NCI-H524 treated with DMSO at 0.1 percent for 48 hours (cell line): ENCODE data around the gene PARD3.

ENCODE experiments used
- DNase-seq: peaks from one replicate; lab custom pipeline; 2025; lab: John Stamatoyannopoulos, UW

PARD3 gene

DNA sequence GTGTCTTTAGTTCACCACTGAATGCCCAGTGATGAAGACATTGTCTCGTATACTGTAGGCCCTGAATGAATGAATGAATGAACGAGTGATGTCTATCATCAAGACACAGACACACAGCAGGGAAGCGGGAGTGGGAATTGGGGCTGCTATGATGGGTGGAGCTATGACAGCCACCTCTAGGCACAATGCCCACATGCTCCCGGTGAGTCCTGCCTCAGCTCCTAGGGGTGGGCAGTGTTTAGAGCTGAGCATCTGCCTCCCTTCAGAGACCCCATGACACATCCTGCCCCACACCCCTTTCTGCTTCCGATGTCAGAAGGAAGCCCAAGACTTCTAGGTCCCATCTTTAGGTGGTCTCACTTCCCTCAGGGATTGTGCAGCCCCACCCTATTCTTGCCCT, 714.1 kb downstream of the PARD3 start:
- DNase-seq, result no peak

DNA sequence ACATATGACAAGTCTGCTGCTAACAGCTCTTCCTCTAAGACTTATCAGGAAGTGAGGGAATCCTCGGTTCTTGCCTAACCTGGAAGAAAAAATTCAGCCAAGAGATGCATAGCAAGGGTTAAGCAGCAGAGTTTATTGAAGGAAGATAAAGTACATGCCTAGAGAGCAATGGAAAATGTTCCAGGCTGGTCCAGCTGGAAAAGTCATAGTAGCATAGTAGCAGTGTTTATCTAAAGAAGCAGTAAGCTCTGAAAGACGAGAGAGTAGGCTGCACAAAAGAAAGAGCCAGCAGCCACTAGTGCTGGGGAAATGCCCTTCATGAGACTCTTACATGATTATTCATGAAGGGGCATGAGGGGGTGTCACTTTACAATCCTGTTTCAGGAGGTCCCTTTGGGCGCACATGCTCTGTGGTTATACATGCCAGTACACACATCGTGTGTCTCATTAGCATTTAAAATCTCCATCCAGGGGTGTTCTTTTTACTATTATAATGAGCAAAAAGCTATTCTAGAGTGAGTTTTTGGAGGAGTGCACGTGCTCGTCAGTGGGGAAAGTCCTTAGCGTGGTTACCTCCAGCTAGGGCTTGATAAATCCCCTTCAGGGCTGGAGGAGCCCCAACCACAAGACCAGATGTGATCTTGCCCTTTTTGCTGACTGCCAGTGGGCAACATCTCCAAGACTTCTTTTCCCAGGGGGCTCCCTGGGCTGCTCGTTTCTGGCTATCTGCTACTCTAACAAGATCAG, 716.1 kb downstream of the PARD3 start:
- no peak for DNase-seq

DNA sequence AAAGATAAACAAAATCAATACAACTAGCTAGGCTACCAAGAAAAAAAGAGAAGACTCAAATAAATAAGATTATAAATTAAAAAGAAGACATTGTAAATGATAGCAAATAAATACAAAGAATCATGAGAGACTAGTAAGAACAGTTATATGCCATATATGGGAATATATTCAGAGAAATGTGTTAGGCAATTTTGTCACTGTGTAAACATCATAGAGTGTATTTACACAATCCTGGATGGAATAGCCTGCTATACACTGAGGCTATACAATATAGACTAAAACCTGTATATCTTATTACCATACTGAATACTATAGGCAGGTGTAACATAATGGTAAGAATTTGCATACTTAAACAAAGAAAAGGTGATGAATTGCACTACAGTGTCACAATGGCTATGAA, 717.4 kb downstream of the PARD3 start:
- DNase-seq, result no peak

DNA sequence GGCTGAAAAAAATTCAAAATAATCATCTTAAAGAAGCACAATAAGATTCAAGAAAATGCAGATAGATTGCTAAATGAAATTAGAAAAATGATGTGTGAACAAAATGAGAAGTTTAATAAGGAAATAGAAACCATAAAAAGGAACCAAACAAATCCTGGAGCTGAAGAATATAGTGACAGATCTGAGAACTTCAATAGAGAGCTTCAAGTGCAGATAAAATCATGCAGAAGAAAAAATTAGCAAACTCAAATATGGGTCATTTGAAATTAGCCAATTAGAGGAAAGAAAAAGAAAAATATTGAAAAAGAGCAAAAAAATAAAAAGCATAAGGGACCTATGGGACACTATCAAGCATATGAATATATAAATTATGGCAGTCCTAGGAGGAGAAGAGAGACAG, 720.1 kb downstream of the PARD3 start:
- DNase-seq, result no peak

DNA sequence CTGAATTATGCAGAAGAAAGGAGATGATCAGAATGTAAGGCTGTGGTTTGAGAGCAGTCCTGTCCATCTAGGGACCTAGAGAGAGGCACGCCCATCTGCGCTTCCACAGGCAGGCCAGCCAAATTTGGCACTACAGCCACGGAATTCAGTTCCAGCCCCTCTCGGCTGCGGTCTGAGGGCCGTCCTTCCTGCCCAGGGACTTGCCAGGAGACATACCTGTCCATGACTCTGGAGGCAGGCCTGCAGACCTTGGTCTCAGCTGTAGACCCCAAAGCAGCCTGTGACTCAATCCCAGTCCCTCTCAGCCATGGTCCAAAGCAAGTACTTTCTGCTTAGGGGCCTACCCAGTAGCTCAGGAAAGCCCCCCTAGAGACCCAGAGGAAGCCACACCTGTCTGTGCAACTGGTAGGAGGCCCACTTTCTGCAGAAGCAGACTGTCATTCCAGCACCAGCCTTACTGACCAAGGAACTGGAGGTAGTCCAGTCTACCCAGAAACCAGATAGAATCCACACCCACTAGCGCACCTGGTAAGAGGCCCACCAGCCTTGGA, 720.9 kb downstream of the PARD3 start:
- DNase-seq, result no peak

DNA sequence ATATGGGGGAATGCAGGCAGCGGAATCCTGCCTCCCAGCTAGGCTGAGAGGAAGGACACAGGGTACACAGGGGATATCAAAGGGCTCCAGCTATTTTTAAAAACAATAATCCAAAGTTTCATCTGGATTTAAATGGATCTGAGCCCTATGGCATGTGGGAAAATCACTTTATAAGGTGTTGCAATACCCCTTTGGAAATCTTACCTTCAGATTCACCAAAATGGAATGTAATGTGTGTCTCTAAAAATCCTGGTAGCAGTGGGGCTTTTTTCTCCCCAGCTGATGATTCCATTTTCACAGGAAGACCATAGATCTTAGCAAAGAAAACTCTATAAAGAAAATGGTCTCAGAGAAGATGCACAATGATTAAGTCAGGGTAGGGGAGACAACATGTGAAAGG, 722.2 kb downstream of the PARD3 start:
- DNase-seq, result no peak

DNA sequence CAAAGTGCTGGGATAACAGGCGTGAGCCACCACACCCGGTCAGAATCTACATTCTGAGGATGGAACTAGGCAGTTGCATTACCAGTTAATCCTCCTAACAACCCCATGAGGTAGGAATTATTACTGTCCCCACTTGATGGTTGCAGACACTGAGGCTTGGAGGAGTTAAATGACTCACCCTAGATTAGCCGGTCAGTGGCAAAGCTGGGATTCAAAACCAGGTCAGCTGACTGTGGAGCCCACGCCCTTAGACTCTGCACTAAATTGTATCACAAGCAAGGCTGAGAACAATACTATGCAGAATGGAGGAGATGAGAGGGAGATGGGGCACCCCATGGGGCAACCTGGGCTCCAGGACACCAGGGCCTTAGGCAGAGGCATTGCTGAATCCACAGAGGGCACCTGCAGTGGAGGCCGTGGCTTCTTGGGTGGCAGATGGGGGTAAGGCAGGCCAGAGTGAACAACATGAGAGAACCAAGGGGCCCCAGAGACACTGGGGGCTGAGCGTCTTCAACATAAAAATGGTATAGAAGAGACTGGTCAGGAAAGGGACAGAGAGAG, 723.4 kb downstream of the PARD3 start:
- no peak for DNase-seq

DNA sequence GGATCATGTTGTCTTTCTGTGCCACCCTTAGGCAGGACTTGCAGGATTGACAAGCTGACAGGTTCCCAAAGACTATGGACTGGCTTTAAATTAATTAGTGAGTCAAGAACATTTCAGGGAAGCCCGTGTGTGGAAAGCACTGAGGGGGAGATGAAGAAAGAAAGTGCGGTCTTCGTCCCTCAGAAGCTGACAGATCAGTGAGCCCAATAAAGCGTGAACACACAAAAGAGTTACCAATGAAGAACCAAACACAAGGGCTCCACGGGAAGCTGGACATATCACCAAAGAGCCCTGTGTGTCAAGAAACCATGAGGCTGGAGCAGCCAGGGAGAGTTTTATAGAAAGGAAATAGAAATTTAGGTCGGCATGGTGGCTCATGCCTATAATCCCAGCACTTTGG, 725.8 kb downstream of the PARD3 start:
- DNase-seq, result no peak

DNA sequence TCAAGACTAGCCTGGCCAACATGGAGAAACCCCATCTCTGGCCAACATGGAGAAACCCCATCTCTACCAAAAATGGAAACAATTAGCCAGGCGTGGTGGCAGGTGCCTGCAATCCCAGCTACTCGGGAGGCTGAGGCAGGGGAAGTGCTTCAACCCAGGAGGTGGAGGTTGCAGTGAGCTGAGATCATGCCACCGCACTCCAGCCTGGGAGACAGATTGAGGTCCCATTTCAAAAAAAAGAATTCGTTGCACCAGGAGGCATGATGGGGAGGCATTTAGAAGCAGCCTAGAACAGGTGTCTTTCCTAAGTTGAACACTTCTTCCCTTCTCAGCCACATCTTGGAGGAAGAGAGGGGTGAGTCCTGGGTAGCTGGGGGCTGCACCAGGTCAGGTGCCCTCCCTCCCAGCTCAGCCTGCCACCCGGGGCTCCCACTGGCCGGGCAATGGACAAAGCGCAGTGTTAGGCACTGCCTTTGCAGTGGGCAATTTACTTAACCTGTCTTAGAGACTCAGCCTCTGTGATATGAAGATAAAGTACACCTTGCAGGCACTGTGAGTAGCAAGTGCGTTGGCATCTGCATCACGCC, 726.8 kb downstream of the PARD3 start:
- no peak for DNase-seq

DNA sequence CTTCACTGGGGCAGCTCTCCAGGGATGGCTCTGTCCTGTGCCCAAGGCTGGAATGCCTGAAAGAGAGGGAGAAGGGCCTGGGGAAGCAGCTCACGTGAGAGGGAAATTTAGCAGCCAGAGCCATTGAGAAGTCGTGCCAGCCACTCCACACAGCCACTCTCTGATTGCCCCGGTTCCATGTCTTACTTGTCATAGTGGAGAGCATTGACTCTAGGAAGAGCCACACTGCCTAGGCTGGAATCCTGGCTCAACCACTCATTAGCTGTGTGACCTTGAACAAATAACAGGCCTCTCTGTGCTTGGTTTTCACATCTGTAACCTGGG, 728.0 kb downstream of the PARD3 start:
- DNase-seq, result no peak

DNA sequence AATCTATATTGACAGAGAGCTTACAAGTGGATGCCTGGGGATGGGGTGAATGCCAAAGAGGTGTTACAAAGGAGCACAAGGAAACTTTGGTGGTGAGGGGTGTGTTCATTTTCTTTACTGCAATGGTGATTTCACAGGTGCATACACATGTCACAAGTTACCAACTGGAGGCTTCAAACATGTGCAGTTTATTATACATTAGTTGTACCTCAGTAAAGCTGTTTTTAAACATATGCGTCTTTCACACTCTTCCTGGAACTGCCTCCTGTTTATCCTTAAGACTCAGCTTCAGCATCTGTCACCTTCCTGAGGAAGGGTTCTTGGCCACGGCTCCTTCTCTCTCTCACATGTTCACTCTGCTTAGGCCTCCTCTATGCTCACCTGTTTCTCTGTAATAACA, 731.5 kb downstream of the PARD3 start:
- DNase-seq, result no peak

DNA sequence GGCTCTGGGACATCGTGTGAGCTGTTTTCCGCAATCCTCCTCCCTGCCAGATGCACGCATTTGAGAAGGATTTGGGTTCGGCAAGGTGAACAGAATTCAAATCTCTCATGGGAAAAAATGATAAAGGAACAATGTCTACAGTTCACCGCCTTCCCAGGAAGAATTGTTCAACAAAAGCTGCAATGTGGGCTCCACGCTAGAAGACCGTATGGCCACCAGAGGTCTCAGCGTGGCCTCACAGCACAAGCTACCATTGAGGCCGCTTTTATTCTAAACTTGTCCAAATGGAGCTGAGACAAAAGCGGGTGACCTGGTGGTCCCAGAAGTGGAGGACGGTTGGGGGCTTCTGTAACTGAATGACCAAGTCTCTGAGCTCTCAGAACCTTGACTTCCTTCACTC, 733.1 kb downstream of the PARD3 start:
- no peak for DNase-seq

DNA sequence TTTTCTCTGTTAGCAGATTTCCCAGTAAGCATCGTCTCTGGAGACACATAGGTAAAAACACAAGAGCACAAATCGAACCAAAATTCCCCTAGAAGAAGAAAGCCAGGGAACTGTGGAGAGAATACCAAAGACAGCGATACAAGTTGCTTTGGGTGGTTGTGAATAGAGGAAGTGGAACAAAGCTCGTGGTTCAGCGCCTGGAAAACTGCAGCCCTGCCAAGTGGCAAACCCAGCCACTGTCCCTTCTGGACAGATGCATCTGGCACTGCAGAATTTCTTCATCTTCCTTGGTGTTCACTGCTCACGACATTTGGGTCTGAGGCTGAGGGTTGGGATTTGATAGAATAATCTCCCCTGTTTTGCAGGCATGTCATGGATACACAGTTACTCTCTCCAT, 733.8 kb downstream of the PARD3 start:
- no peak for DNase-seq

DNA sequence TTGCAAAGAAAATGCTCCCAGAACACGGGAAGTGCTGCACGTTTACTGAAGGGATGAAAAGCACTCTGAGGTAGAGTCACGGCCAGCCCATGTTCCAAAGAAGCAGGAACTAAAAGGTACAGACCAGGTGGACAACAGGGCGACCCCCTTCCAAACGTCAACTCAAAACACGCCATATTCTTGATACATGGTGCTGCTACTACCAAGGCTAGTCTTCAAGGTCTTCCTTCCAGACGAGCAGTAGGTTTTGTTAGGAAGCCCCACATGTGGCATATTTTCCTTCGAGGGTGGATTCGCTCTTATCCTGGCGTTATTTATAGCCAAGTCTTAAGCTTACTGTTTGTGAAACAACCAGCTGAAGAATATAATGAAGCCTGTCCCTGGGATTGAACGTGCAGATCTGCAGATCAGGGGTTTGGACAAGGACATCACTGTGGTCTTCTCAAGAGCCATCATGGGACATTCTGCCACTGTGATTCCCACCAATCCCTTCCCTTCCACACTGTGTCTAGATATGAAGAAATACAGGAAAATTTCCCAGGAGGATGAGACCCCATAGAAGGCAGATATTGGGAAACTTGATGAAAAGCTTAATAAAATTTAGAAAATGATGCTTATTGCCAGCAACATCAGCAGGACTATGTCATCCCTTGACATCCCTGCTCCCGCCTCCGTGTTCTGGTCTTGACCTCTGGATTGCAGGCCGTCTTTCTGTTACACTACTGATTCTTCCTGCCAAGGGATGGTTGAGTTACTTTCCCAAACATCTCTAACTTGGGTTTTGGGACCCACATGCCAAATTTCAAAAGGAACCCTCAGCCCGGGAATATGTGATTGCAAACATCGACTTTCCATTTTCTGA, 734.4 kb downstream of the PARD3 start:
- no peak for DNase-seq

DNA sequence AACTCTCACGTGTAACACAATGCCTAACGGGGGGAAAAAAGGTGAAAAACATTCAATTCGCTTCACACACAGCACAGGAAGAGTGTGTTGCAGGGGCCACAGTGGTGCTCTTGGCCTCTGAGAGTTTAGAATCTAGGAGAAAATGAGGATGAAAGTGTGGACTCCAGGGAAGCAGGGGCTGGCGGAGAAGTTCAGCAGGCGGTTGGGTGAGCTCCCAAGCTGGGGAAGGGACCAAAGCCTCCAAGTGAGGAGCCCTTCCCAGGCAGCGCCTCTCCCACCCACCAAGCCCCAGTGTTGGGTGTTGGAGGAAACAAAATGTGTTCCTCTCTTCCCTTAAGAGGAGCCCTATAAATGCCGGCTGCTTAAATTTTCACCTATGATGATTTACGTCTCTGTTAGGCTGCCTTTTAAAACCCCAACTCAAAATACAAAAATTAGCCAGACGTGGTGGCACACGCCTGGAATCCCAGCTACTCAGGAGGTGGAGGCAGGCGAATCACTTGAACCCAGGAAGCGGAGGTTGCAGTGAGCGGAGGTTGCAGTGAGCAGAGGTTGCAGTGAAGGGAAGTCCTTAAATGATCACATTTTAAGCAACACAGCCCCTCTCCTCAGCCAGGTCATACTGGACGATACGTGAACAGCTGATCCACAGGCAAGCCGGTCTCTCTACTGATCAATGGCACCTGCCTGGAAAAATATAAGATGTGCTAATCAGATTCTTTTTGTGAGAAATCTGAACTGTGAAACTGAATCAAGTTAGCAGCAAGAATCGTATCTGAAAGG, 735.2 kb downstream of the PARD3 start:
- no peak for DNase-seq

DNA sequence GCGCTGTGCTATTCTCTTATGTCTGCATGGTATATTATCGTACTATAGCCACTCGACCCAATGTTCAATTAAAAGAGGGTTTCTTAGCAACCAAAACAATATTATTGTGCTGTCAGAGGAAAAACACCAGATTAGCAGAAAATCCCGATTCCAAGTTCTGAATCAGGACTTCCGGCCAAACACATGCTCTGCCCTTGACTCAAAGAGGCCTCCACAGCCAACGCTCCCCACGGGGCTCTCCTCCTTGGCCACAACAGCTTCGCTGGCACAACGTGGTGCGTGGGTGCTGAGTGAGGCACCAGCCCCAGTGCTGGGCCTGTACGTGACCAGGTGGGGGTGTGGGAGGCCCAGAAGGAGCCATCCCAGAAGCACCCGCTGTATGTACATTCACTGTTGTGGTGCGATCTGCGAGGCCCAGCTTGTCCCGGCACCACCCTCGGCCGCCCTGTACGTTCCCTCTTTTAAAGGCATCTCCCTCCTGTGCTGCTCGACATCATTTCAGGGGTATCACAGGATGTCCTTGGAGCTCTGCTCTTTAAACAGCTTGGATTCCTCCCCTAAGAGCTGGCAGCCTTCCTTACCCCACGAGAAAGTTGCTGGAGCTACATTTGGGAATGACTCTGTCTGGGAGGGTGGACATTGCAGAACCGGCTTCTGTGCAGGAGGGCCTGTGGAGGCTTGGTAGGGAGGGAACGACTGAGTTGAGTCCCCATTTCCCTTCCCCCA, 736.2 kb downstream of the PARD3 start:
- DNase-seq, result no peak

DNA sequence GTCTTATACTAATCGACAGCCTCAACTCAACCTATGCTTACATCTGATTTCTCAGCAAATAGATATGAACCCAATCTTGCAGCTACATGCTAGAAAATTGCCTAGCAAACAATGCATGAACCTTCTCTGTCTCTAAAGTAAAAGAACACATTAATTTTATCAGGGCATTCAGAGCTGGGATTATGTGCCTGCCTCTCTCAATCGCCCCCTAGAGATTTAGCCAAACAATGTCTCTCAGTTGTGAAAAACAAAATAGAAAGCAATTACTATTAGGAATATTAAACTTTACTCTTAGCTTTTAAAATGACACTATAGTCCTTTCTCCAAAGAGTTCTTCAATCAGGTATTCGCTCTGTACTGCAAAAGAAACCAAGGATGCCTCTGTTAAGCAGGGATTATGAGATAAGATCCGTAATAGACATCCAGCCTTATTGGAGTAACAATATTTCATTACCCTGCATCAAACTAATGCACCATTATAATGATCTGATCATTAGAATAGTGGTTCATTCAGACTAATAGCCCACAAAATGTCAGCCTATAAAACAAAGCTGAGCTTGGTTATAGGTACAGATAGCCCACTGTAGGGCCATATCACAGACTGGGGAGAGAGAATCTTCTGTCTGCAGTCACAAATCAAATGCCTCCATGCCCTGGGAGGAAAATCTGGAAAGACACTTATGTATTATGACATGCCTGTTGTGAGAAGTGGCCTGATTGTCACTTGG, 736.9 kb downstream of the PARD3 start:
- DNase-seq, result no peak

DNA sequence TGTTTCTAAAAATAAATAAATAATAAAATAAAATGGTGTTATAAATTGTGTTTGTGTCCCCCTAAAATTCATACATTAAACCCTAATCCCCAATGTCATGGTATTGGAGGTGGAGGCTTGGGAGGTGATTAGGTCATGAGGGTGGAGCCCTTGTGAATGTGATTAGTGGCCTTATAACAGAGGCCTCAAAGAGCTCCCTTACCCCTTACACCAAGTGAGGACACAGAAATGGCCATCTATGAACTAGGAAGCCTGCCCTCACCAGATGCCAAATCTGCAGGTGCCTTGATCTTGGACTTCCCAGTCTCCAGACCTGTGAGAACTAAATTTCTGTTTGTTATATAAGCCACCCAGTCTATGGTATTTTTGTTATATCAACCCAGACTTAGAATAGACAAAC, 738.7 kb downstream of the PARD3 start:
- no peak for DNase-seq

DNA sequence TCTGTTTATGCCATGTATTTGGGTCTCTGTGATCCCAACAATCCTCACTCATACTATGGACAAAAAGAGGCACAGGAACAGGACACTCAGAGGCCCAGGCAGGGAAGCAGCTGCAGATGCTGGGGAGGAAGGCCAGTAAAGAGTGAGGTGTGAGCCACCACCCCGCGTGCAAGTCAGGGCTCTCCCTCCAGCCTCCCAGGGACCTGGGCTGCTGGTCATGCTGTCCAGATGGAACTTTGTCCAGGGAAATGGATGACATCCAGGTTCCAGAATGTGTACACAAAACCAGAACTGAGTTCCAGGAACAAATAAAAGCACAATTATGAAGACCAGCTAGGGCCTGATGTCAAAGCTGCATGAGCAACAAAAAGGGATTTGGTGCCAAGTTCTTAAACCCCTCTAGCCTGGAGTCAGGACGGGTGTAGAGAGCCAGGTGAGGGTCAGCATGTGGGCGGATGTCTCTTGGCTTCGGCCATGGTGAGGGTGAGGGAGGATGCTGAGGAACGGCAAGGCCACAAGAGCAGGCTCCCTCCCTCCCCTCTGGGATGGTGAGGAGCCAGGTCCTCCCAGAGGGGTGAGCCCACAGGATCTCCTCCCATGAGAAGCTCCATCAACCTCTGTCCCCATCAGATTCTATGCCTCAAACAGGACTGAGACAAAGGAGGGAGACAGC, 739.7 kb downstream of the PARD3 start:
- no peak for DNase-seq

DNA sequence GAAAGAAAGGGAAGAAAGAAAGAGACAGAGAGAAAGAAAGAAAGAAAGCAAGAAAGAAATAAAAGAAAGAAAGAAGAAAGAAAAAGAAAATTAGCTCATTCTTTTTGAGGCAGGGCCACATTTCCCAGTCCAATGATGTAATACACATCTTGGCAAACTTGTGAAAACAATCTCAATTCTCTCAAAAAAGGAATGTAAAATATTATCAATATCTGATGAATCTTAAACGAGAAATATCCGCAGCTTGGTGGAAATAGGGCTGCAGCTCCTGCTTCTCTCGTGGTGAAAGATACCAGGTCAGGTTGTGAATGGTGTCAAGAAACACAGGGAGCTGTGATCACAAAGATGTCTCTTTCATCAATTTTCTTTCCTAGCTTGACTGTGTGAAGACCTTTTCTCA, 741.0 kb downstream of the PARD3 start:
- DNase-seq, result no peak
